HCT116 (cell line): ENCODE measurements around the gene PIEZO2. TPM values are rescaled to one million over a fixed set of nuclear protein-coding genes. Genes with fewer than 3 reads are reported as not detected.

Source experiments
- ATAC-seq: fragments of 200-7000 bp; cut with Tn5 transposase; 2 replicates; pipeline ENCODE4 v1.9.1; 2020; ENCODE audit warnings: mild to moderate bottlenecking, moderate library complexity
- BruUV-seq: library from RNA; stranded (reverse); fragments of 400-500 nt; replicated peaks from 2 replicates; lab custom pipeline; 2021; lab: Mats Ljungman, UMichigan
- CTCF ChIA-PET: fragments of 300-600 bp; sonication (Branson Sonifier 250); formaldehyde crosslinking; loops from one replicate; lab custom pipeline; 2021; ENCODE audit warnings: antibody characterized with exemption; lab: Charles Lee
- POLR2A ChIA-PET: fragments of 300-600, 350-600 bp; sonication (Branson Sonifier 250); formaldehyde crosslinking; loops from one replicate; lab custom pipeline; 2021; ENCODE audit warnings: antibody characterized with exemption; lab: Charles Lee
- RAD21 ChIA-PET, 2 experiments: fragments of 300-600 bp; sonication (Branson Sonifier 250); formaldehyde crosslinking; loops; one replicate each; lab custom pipeline; 2023; ENCODE audit warnings: low total read pairs in 2 of 2; ENCODE audit not compliant: uncharacterized antibody in 2 of 2, unreplicated experiment in 2 of 2, low non-redundant PET in 1 of 2; lab: Charles Lee
- DNase-seq: peaks from one replicate; pipeline ENCODE4 v3.0.0-alpha.2; 2010; ENCODE audit warnings: low read depth, low spot score
- H2AFZ ChIP-seq: fragments of 200-600 bp; shearing (Covaris generic), sonication (generic); 2 replicates; pipeline ENCODE4 v1.6.1; 2017; ENCODE audit warnings: low read depth, mixed run types, mixed read lengths, antibody characterized with exemption, low read length; ENCODE audit not compliant: poor library complexity, severe bottlenecking
- H3K27ac ChIP-seq: 2 replicates; pipeline ENCODE4 v1.5.1; 2012; ENCODE audit warnings: low read depth, low read length
- H3K27me3 ChIP-seq: fragments of 200-600 bp; sonication (generic); 2 replicates; pipeline ENCODE4 v1.6.1; 2016; ENCODE audit warnings: mixed run types, low read length, mixed read lengths; ENCODE audit not compliant: insufficient read depth
- H3K36me3 ChIP-seq, 2 experiments: fragments of 200-500 bp in 1 of 2; fragments of 200-600 bp in 1 of 2; sonication (Bioruptor generic) in 1 of 2; sonication (generic) in 1 of 2; 2 replicates each; pipeline versions ENCODE4 v1.5.1 to v1.6.1; 2014 to 2016; ENCODE audit warnings: low read length in 2 of 2, inconsistent platforms in 1 of 2, mixed read lengths in 1 of 2, mixed run types in 1 of 2; ENCODE audit not compliant: insufficient read depth in 2 of 2, control insufficient read depth in 1 of 2
- H3K4me1 ChIP-seq, 2 experiments: fragments of 200-600 bp in 1 of 2; sonication (generic) in 1 of 2; 2 replicates each; pipeline versions ENCODE4 v1.5.1 to v1.6.1; 2012 to 2017; ENCODE audit warnings: low read length in 2 of 2, inconsistent platforms in 1 of 2, mild to moderate bottlenecking in 1 of 2, mixed read lengths in 1 of 2, mixed run types in 1 of 2, moderate library complexity in 1 of 2; ENCODE audit not compliant: insufficient read depth in 2 of 2, control insufficient read depth in 1 of 2
- H3K4me2 ChIP-seq: fragments of 200-600 bp; sonication (generic); 2 replicates; pipeline ENCODE4 v1.6.1; 2017; ENCODE audit warnings: mixed run types, low read length, mixed read lengths
- H3K4me3 ChIP-seq, 2 experiments: fragments of 200-600 bp in 1 of 2; sonication (generic) in 1 of 2; replicated peaks in 1 of 2; 2 replicates each; pipeline ENCODE4 v1.5.1; 2011 to 2016; ENCODE audit warnings: low read length in 2 of 2, control low read depth in 1 of 2, low read depth in 1 of 2, mild to moderate bottlenecking in 1 of 2, mixed read lengths in 1 of 2, mixed run types in 1 of 2
- H3K79me2 ChIP-seq: fragments of 200-600 bp; sonication (generic); 2 replicates; pipeline ENCODE4 v1.6.1; 2017; ENCODE audit warnings: mild to moderate bottlenecking, mixed run types, low read length, moderate library complexity, mixed read lengths; ENCODE audit not compliant: insufficient read depth
- H3K9ac ChIP-seq: fragments of 200-600 bp; sonication (generic); 2 replicates; pipeline ENCODE4 v1.6.1; 2016; ENCODE audit warnings: low read length, mixed read lengths
- H3K9me2 ChIP-seq: fragments of 200-600 bp; sonication (generic), shearing (Covaris generic); 2 replicates; pipeline ENCODE4 v1.6.1; 2017; ENCODE audit warnings: mixed run types, mild to moderate bottlenecking, moderate library complexity; ENCODE audit not compliant: insufficient read depth
- H3K9me3 ChIP-seq, 2 experiments: fragments of 200-500 bp in 1 of 2; fragments of 200-600 bp in 1 of 2; sonication (Bioruptor generic) in 1 of 2; sonication (generic) in 1 of 2; 2 replicates each; pipeline ENCODE4 v1.6.1; 2014 to 2017; ENCODE audit warnings: low read length in 2 of 2, mixed read lengths in 2 of 2, inconsistent platforms in 1 of 2, low read depth in 1 of 2, mild to moderate bottlenecking in 1 of 2, mixed run types in 1 of 2, moderate library complexity in 1 of 2; ENCODE audit not compliant: control insufficient read depth in 1 of 2, insufficient read depth in 1 of 2
- H4K20me1 ChIP-seq: fragments of 200-600 bp; sonication (generic), shearing (Covaris generic); 2 replicates; pipeline ENCODE4 v1.6.1; 2017; ENCODE audit warnings: mixed run types, mild to moderate bottlenecking, moderate library complexity; ENCODE audit not compliant: insufficient read depth
- CBX3 ChIP-seq: IDR thresholded peaks from 2 replicates; pipeline ENCODE4 v1.6.1; 2012; ENCODE audit warnings: low read depth
- CEBPB ChIP-seq: IDR thresholded peaks from 2 replicates; pipeline ENCODE4 v1.6.1; 2012; ENCODE audit warnings: low read depth
- EGR1 ChIP-seq: IDR thresholded peaks from 2 replicates; pipeline ENCODE4 v1.6.1; 2012; ENCODE audit warnings: low read depth
- EZH2 ChIP-seq: fragments of 200-600 bp; sonication (generic); IDR thresholded peaks from 2 replicates; pipeline ENCODE4 v1.6.1; 2017; ENCODE audit warnings: antibody characterized with exemption, mixed run types
- EZH2phosphoT487 ChIP-seq: fragments of 200-600 bp; IDR thresholded peaks from 2 replicates; pipeline ENCODE4 v1.6.1; 2018; ENCODE audit warnings: antibody characterized with exemption, borderline replicate concordance
- FOSL1 ChIP-seq: IDR thresholded peaks from 2 replicates; pipeline ENCODE4 v1.6.1; 2012; ENCODE audit warnings: low read depth
- POLR2A ChIP-seq: IDR thresholded peaks from 2 replicates; pipeline ENCODE4 v1.7.0; 2011; ENCODE audit warnings: borderline replicate concordance; ENCODE audit not compliant: insufficient read depth, insufficient read length; ENCODE audit errors: extremely low read depth
- POLR2AphosphoS5 ChIP-seq: IDR thresholded peaks from 2 replicates; pipeline ENCODE4 v1.6.1; 2011; ENCODE audit warnings: mild to moderate bottlenecking, low read depth, low read length, moderate library complexity
- RAD21 ChIP-seq: IDR thresholded peaks from 2 replicates; pipeline ENCODE4 v1.6.1; 2012; ENCODE audit warnings: low read depth, mild to moderate bottlenecking
- SP1 ChIP-seq: IDR thresholded peaks from 2 replicates; pipeline ENCODE4 v1.6.1; 2012; ENCODE audit warnings: low read depth
- SRF ChIP-seq: IDR thresholded peaks from 2 replicates; pipeline ENCODE4 v1.6.1; 2012; ENCODE audit warnings: low read depth
- TCF7L2 ChIP-seq: IDR thresholded peaks from 2 replicates; pipeline ENCODE4 v1.7.0; 2011; ENCODE audit warnings: borderline replicate concordance, inconsistent platforms; ENCODE audit not compliant: insufficient read depth, insufficient read length; ENCODE audit errors: extremely low read depth
- YY1 ChIP-seq: IDR thresholded peaks from 2 replicates; pipeline ENCODE4 v1.6.1; 2011; ENCODE audit warnings: low read length, low read depth, moderate library complexity, mild to moderate bottlenecking; ENCODE audit not compliant: insufficient replicate concordance; ENCODE audit errors: extremely low read depth
- ZFX ChIP-seq: fragments of 450-650 bp; IDR thresholded peaks from 2 replicates; pipeline ENCODE4 v1.6.1; 2017
- intact Hi-C: fragments of 100-400 bp; cut with micrococcal nuclease; formaldehyde crosslinking; loops from 2 replicates; pipeline ENCODE4 v1.10.0; 2022
- total RNA-seq: library from RNA; stranded (reverse); gene quantifications from one replicate; pipeline ENCODE4 v1.2.1, GENCODE V29; 2021; ENCODE audit not compliant: unreplicated experiment
- TF ChIP-seq, protein P1 (sequence below): IDR thresholded peaks from 2 replicates; pipeline ENCODE4 v1.6.1; 2012; ENCODE audit warnings: low read depth
- TF ChIP-seq, protein P2 (sequence below), 3 experiments: fragments of 200-600 bp in 1 of 3; sonication (generic) in 1 of 3; IDR thresholded peaks in 2 of 3; conservative IDR thresholded peaks in 1 of 3; 2 replicates each; pipeline ENCODE4 v1.5.1; 2012 to 2017; ENCODE audit warnings: low read depth in 2 of 3, low read length in 2 of 3, antibody characterized with exemption in 1 of 3, borderline replicate concordance in 1 of 3, control low read depth in 1 of 3, mild to moderate bottlenecking in 1 of 3, mixed read lengths in 1 of 3, mixed run types in 1 of 3, moderate library complexity in 1 of 3; ENCODE audit not compliant: insufficient read depth in 1 of 3
- TF ChIP-seq, protein P3 (sequence below): IDR thresholded peaks from 2 replicates; pipeline ENCODE4 v1.6.1; 2012

Gene PIEZO2
- total RNA-seq, 1 experiment from 2014 or later, result 0.34 TPM

DNA sequence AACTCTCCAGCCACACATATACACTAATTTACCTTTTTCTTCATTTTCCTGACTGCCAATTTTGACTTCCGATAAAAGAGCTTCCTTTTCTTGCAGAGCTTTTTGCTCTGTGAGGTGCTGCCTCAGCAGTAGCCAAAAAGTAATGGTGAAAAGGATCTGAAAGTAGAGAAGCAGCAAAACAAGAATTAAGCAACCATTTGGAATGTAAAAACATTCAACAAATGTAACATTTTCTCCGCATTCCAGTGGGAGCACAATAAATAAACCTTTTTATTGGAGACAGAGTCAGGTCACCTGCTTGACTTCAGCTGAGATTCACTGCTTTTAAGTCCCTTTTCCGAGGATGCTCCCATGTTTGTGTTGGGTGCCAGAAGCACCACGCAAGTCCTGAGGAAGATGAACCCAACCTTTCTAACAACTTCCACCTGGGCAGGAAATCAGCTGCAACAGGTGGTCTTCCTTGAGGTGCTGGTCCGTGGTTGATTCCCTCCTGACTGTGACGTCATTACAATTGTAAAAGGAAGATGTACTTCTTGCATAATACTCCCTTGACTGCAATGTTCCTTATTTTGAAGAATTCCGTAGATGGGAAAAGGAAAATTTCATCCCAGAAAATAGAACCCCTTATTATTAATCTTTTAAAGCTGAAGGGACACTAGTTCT lies 358.1 kb downstream of the PIEZO2 start:
- DNase-seq (no peak), ATAC-seq (no peak)
- ChIA-PET POLR2A (no interaction called here), CTCF (no interaction called here), RAD21 (no interaction called here)
- Histone ChIP-seq H3K79me2 (no peaks in the 10 kb centered on the region), H3K9me3 (no peaks in the 10 kb centered on the region), H2AFZ (no peak overlapping the region), H3K27ac (no peak overlapping the region), H3K27me3 (peaks cover 35% of the 10 kb centered on the region), H4K20me1 (no peaks in the 10 kb centered on the region), H3K9ac (no peak overlapping the region), H3K4me1 (no peaks in the 10 kb centered on the region), H3K36me3 (no peaks in the 10 kb centered on the region), H3K9me2 (no peaks in the 10 kb centered on the region), H3K4me2 (no peak overlapping the region), H3K4me3 (no peak overlapping the region)
- TF ChIP-seq YY1 (no peak), TCF7L2 (no peak), POLR2A (no peak), ZFX (no peak), EZH2 (no peak), SP1 (no peak), POLR2AphosphoS5 (no peak), SRF (no peak), RAD21 (no peak), EZH2phosphoT487 (no peak), CEBPB (no peak), FOSL1 (no peak), EGR1 (no peak), CBX3 (no peak)
- TF ChIP-seq, protein P1, sequence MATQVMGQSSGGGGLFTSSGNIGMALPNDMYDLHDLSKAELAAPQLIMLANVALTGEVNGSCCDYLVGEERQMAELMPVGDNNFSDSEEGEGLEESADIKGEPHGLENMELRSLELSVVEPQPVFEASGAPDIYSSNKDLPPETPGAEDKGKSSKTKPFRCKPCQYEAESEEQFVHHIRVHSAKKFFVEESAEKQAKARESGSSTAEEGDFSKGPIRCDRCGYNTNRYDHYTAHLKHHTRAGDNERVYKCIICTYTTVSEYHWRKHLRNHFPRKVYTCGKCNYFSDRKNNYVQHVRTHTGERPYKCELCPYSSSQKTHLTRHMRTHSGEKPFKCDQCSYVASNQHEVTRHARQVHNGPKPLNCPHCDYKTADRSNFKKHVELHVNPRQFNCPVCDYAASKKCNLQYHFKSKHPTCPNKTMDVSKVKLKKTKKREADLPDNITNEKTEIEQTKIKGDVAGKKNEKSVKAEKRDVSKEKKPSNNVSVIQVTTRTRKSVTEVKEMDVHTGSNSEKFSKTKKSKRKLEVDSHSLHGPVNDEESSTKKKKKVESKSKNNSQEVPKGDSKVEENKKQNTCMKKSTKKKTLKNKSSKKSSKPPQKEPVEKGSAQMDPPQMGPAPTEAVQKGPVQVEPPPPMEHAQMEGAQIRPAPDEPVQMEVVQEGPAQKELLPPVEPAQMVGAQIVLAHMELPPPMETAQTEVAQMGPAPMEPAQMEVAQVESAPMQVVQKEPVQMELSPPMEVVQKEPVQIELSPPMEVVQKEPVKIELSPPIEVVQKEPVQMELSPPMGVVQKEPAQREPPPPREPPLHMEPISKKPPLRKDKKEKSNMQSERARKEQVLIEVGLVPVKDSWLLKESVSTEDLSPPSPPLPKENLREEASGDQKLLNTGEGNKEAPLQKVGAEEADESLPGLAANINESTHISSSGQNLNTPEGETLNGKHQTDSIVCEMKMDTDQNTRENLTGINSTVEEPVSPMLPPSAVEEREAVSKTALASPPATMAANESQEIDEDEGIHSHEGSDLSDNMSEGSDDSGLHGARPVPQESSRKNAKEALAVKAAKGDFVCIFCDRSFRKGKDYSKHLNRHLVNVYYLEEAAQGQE, result no peak
- TF ChIP-seq, protein P2, sequence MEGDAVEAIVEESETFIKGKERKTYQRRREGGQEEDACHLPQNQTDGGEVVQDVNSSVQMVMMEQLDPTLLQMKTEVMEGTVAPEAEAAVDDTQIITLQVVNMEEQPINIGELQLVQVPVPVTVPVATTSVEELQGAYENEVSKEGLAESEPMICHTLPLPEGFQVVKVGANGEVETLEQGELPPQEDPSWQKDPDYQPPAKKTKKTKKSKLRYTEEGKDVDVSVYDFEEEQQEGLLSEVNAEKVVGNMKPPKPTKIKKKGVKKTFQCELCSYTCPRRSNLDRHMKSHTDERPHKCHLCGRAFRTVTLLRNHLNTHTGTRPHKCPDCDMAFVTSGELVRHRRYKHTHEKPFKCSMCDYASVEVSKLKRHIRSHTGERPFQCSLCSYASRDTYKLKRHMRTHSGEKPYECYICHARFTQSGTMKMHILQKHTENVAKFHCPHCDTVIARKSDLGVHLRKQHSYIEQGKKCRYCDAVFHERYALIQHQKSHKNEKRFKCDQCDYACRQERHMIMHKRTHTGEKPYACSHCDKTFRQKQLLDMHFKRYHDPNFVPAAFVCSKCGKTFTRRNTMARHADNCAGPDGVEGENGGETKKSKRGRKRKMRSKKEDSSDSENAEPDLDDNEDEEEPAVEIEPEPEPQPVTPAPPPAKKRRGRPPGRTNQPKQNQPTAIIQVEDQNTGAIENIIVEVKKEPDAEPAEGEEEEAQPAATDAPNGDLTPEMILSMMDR (IDR thresholded peaks at IDR 0.05 in 2 of 3, conservative IDR thresholded peaks at IDR 0.05 in 1 of 3; ENCODE audit: borderline replicate concordance in 1 of 3, insufficient read depth in 1 of 3, low read depth in 2 of 3, low read length in 2 of 3), result no peak
- TF ChIP-seq, protein P3, sequence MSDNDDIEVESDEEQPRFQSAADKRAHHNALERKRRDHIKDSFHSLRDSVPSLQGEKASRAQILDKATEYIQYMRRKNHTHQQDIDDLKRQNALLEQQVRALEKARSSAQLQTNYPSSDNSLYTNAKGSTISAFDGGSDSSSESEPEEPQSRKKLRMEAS, result no peak
- no TSS peak for BruUV-seq
- intact Hi-C loops, result no loop called here
